ENCODE data around the gene PKIG.

Gene PKIG

DNA sequence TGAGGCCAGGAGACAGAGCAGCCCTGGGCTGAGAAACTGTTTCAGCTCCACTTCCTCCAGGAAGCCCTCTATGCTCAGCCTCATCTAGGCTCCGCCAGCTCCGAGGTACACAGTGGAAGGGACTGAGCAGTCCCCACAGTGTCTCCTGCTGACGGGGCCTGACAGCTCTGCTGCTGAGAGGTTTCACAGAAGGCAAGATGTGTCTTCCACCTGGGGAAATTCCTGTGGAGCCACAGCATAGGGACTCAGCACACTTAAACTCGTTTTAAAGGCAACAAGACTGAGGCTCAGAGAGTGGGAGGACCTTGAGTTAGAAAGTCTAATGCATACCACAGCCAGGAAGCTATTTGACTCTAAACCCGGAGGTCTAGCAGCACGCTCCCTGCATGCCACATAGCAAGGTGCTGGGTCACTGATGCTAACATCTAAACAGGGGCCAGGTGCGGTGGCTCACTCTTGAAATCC lies 62.3 kb downstream of the PKIG start:
- no peak for DNase-seq (ENCODE audit: low spot score)
- peak overlapping the region; percentile 72 for H2BK5ac ChIP-seq (ENCODE audit: low read length)
- no peak overlapping the region for H2BK12ac ChIP-seq (ENCODE audit: low read length)
- no peak overlapping the region for H3K4me2 ChIP-seq (ENCODE audit: insufficient read depth, low read length, poor library complexity, severe bottlenecking)
- H3K9ac ChIP-seq (ENCODE audit: low read depth, low read length, poor library complexity): peak overlapping the region; percentile 31
- peak overlapping the region; percentile 93 for H2AK5ac ChIP-seq (ENCODE audit: low read depth, low read length)
- no peak overlapping the region for H3K4ac ChIP-seq (ENCODE audit: low read length)
- H3K36me3 ChIP-seq (replicated peaks in 1 of 2; ENCODE audit: control insufficient read depth in 2 of 2, insufficient read depth in 2 of 2, low read length in 2 of 2): peaks cover 0 to 5% of the 10 kb centered on the region in 2 donors
- no peaks in the 10 kb centered on the region for H3K27me3 ChIP-seq (ENCODE audit: control insufficient read depth in 3 of 3, insufficient read depth in 3 of 3, low read depth in 1 of 3, low read length in 3 of 3)
- no peak overlapping the region for H4K8ac ChIP-seq (ENCODE audit: low read depth, low read length)
- H3K79me1 ChIP-seq (ENCODE audit: low read depth, low read length): peaks cover 4% of the 10 kb centered on the region
- peaks cover 5 to 9% of the 10 kb centered on the region in 2 donors for H3K9me3 ChIP-seq (replicated peaks in 1 of 2; ENCODE audit: control insufficient read depth in 2 of 2, insufficient read depth in 1 of 2, low read depth in 1 of 2, low read length in 2 of 2)
- no peak overlapping the region for H2AFZ ChIP-seq (ENCODE audit: low read length)
- no CpG with 5 or more reads among the region's 7 CpGs for WGBS, 2 donors (ENCODE audit: extremely low coverage in 2 of 2, insufficient read length in 2 of 2, insufficient replicate concordance in 1 of 2)
- H4K91ac ChIP-seq (ENCODE audit: low read depth, low read length, poor library complexity): no peak overlapping the region
- H3K4me1 ChIP-seq (ENCODE audit: control insufficient read depth in 2 of 2, insufficient read depth in 1 of 2, low read depth in 1 of 2, low read length in 2 of 2): peaks cover 40 to 42% of the 10 kb centered on the region in 2 donors
- peak overlapping the region; percentile 5 for H2BK15ac ChIP-seq (ENCODE audit: low read length)
- H3K4me3 ChIP-seq (ENCODE audit: low read length in 2 of 2): no peak overlapping the region
- H2BK120ac ChIP-seq (ENCODE audit: low read depth, low read length): no peak overlapping the region
- H3K27ac ChIP-seq (replicated peaks; ENCODE audit: low read length): no peak overlapping the region
- no peak overlapping the region for H3K14ac ChIP-seq (ENCODE audit: low read length)
- H3K18ac ChIP-seq (ENCODE audit: low read length): peak overlapping the region; percentile 41
- no peak overlapping the region for H3K23ac ChIP-seq (ENCODE audit: low read depth, low read length, poor library complexity)

DNA sequence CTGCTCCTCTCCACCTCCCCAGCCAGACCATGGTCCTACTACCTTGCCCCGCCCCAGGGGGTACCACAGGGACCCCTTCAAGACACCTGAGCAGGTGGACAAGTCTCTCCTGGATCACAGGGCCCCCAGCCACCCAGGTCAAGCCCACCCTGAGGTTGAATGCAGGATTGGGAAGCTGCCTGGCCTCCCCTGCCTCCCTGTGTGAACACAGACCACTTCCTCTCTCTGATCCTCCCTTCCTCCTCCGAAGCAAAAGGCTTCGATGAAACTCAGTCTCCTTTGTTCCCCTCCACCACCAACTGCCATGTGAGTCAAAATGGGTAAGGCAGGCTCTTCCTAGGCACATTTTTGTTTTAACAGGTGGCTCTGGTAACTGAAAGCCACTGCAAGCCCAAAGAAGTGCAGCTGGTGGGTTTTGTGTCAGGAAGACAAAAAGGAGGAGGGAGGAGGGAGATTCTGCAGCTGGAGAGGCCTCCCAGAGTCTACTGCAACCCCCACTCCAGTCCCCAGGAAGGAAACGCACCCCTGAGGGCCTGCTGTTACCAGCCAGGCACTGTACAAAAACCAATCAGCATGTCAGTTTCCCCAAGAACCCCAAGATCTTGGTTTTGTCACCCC lies 63.8 kb downstream of the PKIG start:
- WGBS, 2 donors (ENCODE audit: extremely low coverage in 2 of 2, insufficient read length in 2 of 2, insufficient replicate concordance in 1 of 2): no CpG with 5 or more reads among the region's 4 CpGs

DNA sequence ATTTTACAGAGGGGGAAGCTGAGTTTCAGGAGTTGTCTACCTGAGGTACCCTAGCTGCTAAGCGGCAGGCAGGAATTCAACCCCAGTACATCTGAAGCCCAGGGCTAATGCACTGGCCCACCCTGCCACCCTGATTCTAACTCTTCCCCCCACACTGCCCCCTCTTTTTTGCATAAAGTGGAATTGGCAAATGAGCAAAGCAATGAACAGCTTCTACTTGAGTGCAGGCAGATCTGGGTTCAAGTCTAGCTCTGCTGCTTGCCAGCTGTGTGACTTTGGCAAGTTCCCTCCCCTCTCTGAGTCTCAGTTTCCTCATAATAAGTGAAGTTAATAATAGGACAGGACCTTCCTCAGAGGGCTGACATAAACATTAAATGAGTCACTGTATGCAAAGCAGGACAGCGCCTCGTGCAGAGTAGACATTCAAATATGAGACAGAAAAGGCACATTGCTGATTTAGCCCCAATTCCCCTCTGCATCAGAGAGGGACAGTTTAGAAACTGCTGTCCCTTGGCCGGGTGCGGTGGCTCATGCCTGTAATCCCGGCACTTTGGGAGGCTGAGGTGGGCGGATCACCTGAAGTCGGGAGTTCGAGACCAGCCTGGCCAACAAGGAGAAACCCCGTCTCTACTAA lies 64.4 kb downstream of the PKIG start:
- no CpG with 5 or more reads among the region's 10 CpGs for WGBS, 2 donors (ENCODE audit: extremely low coverage in 2 of 2, insufficient read length in 2 of 2, insufficient replicate concordance in 1 of 2)
- Histone ChIP-seq H3K23ac (ENCODE audit: low read depth, low read length, poor library complexity) (no peak overlapping the region), H3K4me3 (ENCODE audit: low read length in 2 of 2) (no peak overlapping the region), H4K8ac (ENCODE audit: low read depth, low read length) (no peak overlapping the region), H3K27me3 (ENCODE audit: control insufficient read depth in 3 of 3, insufficient read depth in 3 of 3, low read depth in 1 of 3, low read length in 3 of 3) (no peaks in the 10 kb centered on the region), H3K27ac (replicated peaks; ENCODE audit: low read length) (peak overlapping the region; percentile 97), H2BK12ac (ENCODE audit: low read length) (no peak overlapping the region), H3K9ac (ENCODE audit: low read depth, low read length, poor library complexity) (no peak overlapping the region), H2AFZ (ENCODE audit: low read length) (no peak overlapping the region), H3K18ac (ENCODE audit: low read length) (no peak overlapping the region), H3K4me1 (ENCODE audit: control insufficient read depth in 2 of 2, insufficient read depth in 1 of 2, low read depth in 1 of 2, low read length in 2 of 2) (peaks cover 51% of the 10 kb centered on the region in 2 donors), H3K79me1 (ENCODE audit: low read depth, low read length) (peaks cover 12% of the 10 kb centered on the region), H3K4ac (ENCODE audit: low read length) (no peak overlapping the region), H2BK5ac (ENCODE audit: low read length) (no peak overlapping the region), H4K91ac (ENCODE audit: low read depth, low read length, poor library complexity) (no peak overlapping the region), H2AK5ac (ENCODE audit: low read depth, low read length) (no peak overlapping the region), H2BK15ac (ENCODE audit: low read length) (no peak overlapping the region), H2BK120ac (ENCODE audit: low read depth, low read length) (no peak overlapping the region), H3K9me3 (replicated peaks in 1 of 2; ENCODE audit: control insufficient read depth in 2 of 2, insufficient read depth in 1 of 2, low read depth in 1 of 2, low read length in 2 of 2) (peaks cover 0 to 2% of the 10 kb centered on the region in 2 donors), H3K36me3 (replicated peaks in 1 of 2; ENCODE audit: control insufficient read depth in 2 of 2, insufficient read depth in 2 of 2, low read length in 2 of 2) (no peaks in the 10 kb centered on the region), H3K14ac (ENCODE audit: low read length) (no peak overlapping the region), H3K4me2 (ENCODE audit: insufficient read depth, low read length, poor library complexity, severe bottlenecking) (no peak overlapping the region)
- no peak for DNase-seq (ENCODE audit: low spot score)

More for the DNA sequence above, 63.8 kb downstream of the PKIG start:
- Histone ChIP-seq H2BK5ac (ENCODE audit: low read length) (peak overlapping the region; percentile 96), H3K9me3 (replicated peaks in 1 of 2; ENCODE audit: control insufficient read depth in 2 of 2, insufficient read depth in 1 of 2, low read depth in 1 of 2, low read length in 2 of 2) (peaks cover 2 to 4% of the 10 kb centered on the region in 2 donors), H3K14ac (ENCODE audit: low read length) (peak overlapping the region; percentile 48), H3K36me3 (replicated peaks in 1 of 2; ENCODE audit: control insufficient read depth in 2 of 2, insufficient read depth in 2 of 2, low read length in 2 of 2) (no peaks in the 10 kb centered on the region), H3K9ac (ENCODE audit: low read depth, low read length, poor library complexity) (peak overlapping the region; percentile 47), H3K79me1 (ENCODE audit: low read depth, low read length) (peaks cover 10% of the 10 kb centered on the region), H3K4me3 (ENCODE audit: low read length in 2 of 2) (no peak overlapping the region), H3K4ac (ENCODE audit: low read length) (no peak overlapping the region), H3K27me3 (ENCODE audit: control insufficient read depth in 3 of 3, insufficient read depth in 3 of 3, low read depth in 1 of 3, low read length in 3 of 3) (no peaks in the 10 kb centered on the region), H3K27ac (replicated peaks; ENCODE audit: low read length) (peak overlapping the region; percentile 97), H2BK12ac (ENCODE audit: low read length) (peak overlapping the region; percentile 78), H2AK5ac (ENCODE audit: low read depth, low read length) (peak overlapping the region; percentile 98), H3K4me2 (ENCODE audit: insufficient read depth, low read length, poor library complexity, severe bottlenecking) (no peak overlapping the region), H2BK15ac (ENCODE audit: low read length) (peak overlapping the region; percentile 78), H4K91ac (ENCODE audit: low read depth, low read length, poor library complexity) (peak overlapping the region; percentile 34), H2AFZ (ENCODE audit: low read length) (peak overlapping the region; percentile 9), H3K18ac (ENCODE audit: low read length) (peak overlapping the region; percentile 94), H3K4me1 (ENCODE audit: control insufficient read depth in 2 of 2, insufficient read depth in 1 of 2, low read depth in 1 of 2, low read length in 2 of 2) (peaks cover 50 to 52% of the 10 kb centered on the region in 2 donors), H2BK120ac (ENCODE audit: low read depth, low read length) (peak overlapping the region; percentile 58), H3K23ac (ENCODE audit: low read depth, low read length, poor library complexity) (peak overlapping the region; percentile 4), H4K8ac (ENCODE audit: low read depth, low read length) (no peak overlapping the region)
- peak; percentile 51 for DNase-seq (ENCODE audit: low spot score)

DNA sequence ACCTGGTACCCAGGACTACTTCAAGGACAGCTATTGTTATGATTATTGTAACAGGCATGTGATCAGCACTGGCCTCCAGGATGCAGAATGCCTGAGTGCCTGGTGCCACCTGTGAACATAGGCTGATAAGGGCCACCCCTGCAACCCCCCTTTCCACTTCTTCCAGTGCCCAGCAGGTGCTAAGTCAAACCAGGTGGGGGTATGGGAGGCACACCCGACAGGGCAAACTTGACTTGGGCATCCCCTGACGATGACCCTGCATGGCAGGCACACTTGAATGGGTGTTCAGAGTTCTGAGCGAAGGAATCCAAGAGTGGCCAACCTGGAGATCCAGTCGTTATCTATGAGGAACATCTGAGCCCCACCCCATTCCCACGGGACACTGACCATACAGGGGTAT lies 65.7 kb downstream of the PKIG start:
- H3K4me3 ChIP-seq (ENCODE audit: low read length in 2 of 2): no peak overlapping the region
- H3K14ac ChIP-seq (ENCODE audit: low read length): no peak overlapping the region
- H3K4ac ChIP-seq (ENCODE audit: low read length): no peak overlapping the region
- no peak overlapping the region for H3K27ac ChIP-seq (replicated peaks; ENCODE audit: low read length)
- H3K27me3 ChIP-seq (ENCODE audit: control insufficient read depth in 3 of 3, insufficient read depth in 3 of 3, low read depth in 1 of 3, low read length in 3 of 3): peaks cover 0 to 3% (median 0%) of the 10 kb centered on the region in 3 experiments
- H3K18ac ChIP-seq (ENCODE audit: low read length): peak overlapping the region; percentile 24
- no peak for DNase-seq (ENCODE audit: low spot score)
- no peak overlapping the region for H2BK120ac ChIP-seq (ENCODE audit: low read depth, low read length)
- no peak overlapping the region for H2BK5ac ChIP-seq (ENCODE audit: low read length)
- H3K4me1 ChIP-seq (ENCODE audit: control insufficient read depth in 2 of 2, insufficient read depth in 1 of 2, low read depth in 1 of 2, low read length in 2 of 2): peaks cover 39 to 42% of the 10 kb centered on the region in 2 donors
- H2AFZ ChIP-seq (ENCODE audit: low read length): no peak overlapping the region
- H3K79me1 ChIP-seq (ENCODE audit: low read depth, low read length): peaks cover 12% of the 10 kb centered on the region
- no peak overlapping the region for H3K4me2 ChIP-seq (ENCODE audit: insufficient read depth, low read length, poor library complexity, severe bottlenecking)
- H4K8ac ChIP-seq (ENCODE audit: low read depth, low read length): no peak overlapping the region
- no peak overlapping the region for H2BK15ac ChIP-seq (ENCODE audit: low read length)
- peak overlapping the region; percentile 59 for H2BK12ac ChIP-seq (ENCODE audit: low read length)
- peak overlapping the region; percentile 10 for H2AK5ac ChIP-seq (ENCODE audit: low read depth, low read length)
- no CpG with 5 or more reads among the region's 5 CpGs for WGBS, 2 donors (ENCODE audit: extremely low coverage in 2 of 2, insufficient read length in 2 of 2, insufficient replicate concordance in 1 of 2)
- H3K9ac ChIP-seq (ENCODE audit: low read depth, low read length, poor library complexity): no peak overlapping the region
- H3K36me3 ChIP-seq (replicated peaks in 1 of 2; ENCODE audit: control insufficient read depth in 2 of 2, insufficient read depth in 2 of 2, low read length in 2 of 2): no peaks in the 10 kb centered on the region
- H4K91ac ChIP-seq (ENCODE audit: low read depth, low read length, poor library complexity): no peak overlapping the region
- H3K9me3 ChIP-seq (replicated peaks in 1 of 2; ENCODE audit: control insufficient read depth in 2 of 2, insufficient read depth in 1 of 2, low read depth in 1 of 2, low read length in 2 of 2): peaks cover 0 to 2% of the 10 kb centered on the region in 2 donors
- no peak overlapping the region for H3K23ac ChIP-seq (ENCODE audit: low read depth, low read length, poor library complexity)

All from neuronal stem cell (in vitro differentiated cells).